Glomerular visceral epithelial cell (primary cell): ENCODE data around the gene APBB3.

ENCODE experiments used
- DNase-seq: peaks from one replicate; pipeline ENCODE4 v3.0.0-alpha.2; 2016; ENCODE audit errors: extremely low spot score

APBB3 gene

GRCh38 chr5:140555747-140556312 is 8.6 kb downstream of the APBB3 start:
- no peak for DNase-seq

GRCh38 chr5:140554454-140554853 is 9.9 kb downstream of the APBB3 start:
- DNase-seq: no peak

- DNase-seq: no peak
Observed at GRCh38 chr5:140553657-140554056, 10.7 kb downstream of the APBB3 start.

DNA sequence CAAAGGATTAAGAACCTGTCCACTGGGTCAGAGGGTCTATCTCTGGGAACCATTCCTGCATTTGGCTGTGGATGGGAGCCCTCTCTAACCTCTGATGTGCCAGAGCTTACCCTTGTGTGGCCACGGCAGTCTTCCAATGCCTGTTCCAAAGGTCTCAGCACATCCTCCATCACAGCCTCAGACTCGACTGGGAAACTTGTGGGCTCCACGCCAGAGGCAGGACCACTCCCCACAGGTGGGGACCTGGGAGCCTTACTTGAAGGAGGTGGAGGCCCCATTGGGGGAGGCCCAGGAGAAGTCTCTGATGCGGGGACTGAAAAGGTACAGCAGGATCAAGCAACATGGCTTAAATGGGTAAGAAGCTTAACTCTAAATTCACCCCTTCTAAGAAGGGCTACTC is 12.5 kb downstream of the APBB3 start:
- DNase-seq: no peak

DNA sequence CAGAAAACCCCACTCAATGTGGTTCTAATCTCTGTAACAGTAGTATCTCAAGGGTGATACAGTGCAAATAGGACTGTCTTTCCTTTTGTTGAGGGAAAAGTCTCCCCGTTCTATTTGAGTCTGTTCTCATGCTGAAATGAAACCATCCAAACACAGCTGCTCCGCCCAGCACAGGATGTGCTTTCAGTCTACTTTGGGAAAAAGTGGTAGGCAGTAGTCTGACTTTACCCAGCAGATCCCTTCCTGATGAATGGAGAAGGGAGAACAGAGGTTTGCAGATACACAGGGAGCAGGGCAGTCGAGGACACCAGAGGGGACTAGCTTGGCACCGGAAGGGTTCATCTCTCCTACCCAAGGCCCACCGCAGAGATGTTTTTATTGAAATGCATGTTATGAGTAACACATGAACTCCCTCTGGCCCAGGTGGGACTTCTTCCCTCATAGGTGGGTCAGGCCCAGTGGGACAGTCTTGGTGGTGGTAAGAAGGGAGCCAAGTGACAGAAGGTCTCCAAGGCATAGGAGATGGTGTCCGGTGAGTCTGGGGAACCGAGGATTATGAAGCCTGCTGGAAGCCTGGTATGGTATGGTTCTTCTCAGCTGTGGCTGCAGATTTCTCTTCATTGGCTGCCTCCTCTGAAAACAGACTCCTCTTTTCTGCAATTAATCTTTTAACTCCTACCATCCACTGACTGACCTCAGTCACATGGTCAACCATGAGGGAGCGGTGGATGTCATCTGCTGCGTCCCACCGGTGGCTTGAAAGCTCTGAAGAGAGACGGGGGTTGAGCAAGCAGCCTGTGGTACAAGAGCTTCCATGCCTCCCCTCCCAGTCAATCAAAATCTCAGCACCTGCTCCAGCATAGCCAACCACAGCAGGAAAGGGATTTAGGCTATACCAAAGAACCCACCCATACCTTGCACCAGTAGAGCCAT is 14.0 kb downstream of the APBB3 start:
- DNase-seq: no peak

GRCh38 chr5:140549237-140550144 is 14.9 kb downstream of the APBB3 start:
- DNase-seq: no peak

DNA sequence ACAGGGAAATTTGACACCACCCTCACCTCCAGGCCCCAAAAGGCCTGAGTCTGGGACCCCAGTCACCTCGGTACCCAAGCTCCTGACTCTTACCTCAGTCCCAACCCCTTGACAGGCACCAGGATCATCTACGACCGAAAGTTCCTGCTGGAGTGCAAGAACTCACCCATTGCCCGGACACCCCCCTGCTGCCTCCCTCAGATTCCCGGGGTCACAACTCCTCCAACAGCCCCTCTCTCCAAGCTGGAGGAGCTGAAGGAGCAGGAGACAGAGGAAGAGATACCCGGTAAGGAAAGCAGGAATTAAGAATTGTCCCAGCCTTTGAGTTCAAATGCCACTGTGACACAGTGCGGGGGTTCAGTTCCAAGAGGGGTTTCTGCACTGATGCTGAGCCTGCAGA is 15.6 kb downstream of the APBB3 start:
- no peak for DNase-seq

- no peak for DNase-seq
Observed at GRCh38 chr5:140548300-140548688, 16.1 kb downstream of the APBB3 start.

- DNase-seq: peak; percentile 90
Observed at GRCh38 chr5:140547508-140548299, 16.7 kb downstream of the APBB3 start, which contains the start of gene EIF4EBP3. Gene EIF4EBP3 (plus strand): TSS chr5:140547662. CDS start chr5:140547738, 76 bp downstream.

DNA sequence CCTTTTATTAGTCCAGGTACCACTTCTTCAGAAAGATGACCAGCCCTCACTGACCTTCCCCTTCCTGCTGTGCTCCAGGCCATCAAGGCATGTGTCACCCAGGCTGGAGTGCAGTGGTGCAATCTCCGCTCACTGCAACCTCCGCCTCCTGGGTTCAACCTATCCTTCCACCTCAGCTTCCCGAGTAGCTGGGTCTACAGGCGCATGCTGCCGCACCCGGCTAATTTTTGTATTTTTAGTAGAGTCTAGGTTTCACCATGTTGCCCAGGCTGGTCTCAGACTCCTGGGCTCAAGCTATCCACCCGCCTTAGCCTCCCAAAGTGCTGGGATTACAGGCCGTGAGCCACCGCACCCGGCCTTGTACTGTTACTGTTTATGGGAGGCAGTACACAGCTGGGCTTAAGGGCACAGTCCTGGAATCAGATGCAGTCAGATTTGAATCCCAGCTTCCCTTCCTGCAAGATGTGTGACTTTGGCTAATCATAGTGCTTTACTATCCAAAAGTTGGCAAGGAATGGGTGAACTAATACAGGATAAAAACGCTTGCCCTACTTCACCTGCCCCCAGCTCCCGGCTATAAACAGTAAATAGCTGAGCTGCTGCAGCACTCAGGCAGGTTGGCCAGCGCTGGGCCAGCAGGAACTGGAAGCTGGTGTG is 17.4 kb downstream of the APBB3 start:
- DNase-seq: no peak

DNA sequence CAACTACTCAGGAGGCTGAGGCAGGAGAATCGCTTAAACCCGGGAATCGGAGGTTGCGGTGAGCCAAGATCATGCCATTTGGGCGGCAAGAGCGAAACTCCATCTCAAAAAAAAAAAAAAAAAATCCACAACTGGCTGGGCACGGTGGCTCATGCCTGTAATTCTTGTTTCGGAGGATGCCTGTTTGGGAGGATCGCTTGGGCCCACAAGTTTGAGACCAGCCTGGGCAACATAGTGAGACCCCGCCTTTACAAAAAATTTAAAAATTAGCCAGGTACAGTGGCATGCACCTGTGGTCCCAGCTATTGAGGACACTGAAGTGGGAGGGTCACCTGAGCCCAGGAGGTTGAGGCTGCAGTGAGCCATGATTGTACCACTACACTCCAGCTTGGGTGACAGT is 18.8 kb downstream of the APBB3 start:
- no peak for DNase-seq

DNA sequence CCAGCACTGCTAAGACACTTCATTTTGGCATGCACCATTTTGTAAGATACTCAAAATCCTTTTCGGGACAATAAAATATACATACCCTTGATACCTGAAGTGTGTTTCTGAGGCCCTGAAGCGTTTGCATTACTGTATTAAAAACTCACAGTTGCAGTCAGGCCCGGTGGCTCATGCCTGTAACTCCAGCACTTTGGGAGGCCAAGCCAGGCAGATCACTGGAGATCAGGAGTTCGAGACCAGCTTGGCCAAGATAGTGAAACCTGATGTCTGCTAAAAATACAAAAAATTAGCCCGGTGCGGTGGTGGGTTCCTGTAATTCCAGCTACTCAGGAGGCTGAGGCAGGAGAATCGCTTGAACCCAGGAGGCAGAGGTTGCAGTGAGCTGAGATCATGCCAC is 19.4 kb downstream of the APBB3 start:
- DNase-seq: no peak

DNA sequence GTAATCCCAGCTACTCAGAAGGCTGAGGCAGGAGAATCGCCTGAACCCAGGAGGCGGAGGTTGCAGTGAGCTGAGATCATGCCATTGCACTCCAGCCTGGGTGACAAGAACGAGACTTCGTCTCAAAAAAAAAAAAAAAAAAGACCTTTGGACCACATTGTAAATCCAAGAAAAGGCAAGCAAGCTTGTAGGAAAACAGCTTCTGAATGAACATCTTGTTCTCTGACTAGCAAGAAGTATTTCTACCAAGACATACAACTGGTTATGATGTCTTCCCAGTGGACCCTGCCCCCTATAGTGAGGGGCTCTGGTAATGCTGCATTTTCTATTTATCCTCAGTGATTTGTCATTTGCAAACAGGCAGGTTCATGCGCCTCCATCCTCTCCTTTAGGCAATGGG is 21.4 kb downstream of the APBB3 start:
- DNase-seq: no peak

DNA sequence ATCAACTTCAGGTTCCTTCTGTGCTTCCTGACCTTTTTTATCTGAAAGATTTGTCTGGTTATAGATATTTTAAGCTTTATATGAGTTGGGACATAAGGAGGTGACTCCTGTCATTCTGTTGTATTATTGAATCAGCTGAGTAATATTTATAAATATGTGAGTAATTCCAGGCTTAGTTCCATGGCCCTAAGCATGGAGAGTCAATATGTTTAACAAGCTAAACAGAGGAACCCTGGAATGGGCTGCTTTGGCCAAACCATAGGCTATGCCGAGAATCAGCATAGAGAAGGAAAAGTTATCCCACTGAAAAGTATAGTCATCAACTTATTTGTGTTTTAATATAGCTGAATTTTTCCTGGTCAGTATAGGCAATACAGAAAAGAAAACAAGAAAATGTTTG is 24.2 kb downstream of the APBB3 start:
- DNase-seq: no peak

- DNase-seq: no peak
Observed at GRCh38 chr5:140524003-140524402, 40.4 kb downstream of the APBB3 start.

- DNase-seq: no peak
Observed at GRCh38 chr5:140513124-140513523, 51.3 kb downstream of the APBB3 start.

DNA sequence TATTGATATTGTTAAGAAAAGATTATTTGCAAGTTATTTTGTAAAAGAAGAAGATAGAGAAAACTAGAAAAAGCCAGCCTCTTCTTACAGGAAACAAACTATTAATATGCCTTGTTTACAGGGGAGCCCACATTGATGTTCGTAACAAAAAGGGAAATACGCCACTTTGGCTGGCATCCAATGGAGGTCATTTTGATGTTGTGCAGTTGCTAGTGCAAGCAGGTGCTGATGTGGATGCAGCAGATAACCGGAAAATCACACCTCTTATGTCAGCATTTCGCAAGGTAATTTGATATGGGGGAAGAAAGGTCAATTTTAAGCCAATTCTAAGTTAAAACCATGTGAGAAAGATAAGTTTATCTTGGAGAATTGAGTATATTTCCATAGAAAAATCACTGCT is 54.5 kb downstream of the APBB3 start:
- no peak for DNase-seq
